GM12878 (cell line): ENCODE results near the gene UBALD2. TPM values are rescaled to one million over a fixed set of nuclear protein-coding genes. Genes with fewer than 3 reads are reported as not detected.

ENCODE experiments used
- ATAC-seq: fragments of 200-7000 bp; cut with Tn5 transposase; 3 replicates; pipeline ENCODE4 v1.9.1; 2020; ENCODE audit warnings: mild to moderate bottlenecking, moderate library complexity
- BruUV-seq: library from RNA; stranded (reverse); fragments of 400-500 nt; replicated peaks from 2 replicates; lab custom pipeline; 2021; lab: Mats Ljungman, UMichigan
- CTCF ChIA-PET: fragments of 300-600 bp; sonication (Branson Sonifier 250); formaldehyde crosslinking; extraction: SDS; loops from one replicate; lab custom pipeline; 2021; ENCODE audit warnings: inconsistent platforms; lab: Yijun Ruan, JAX
- POLR2A ChIA-PET: fragments of 350-600 bp; formaldehyde crosslinking; extraction: SDS; loops from one replicate; lab custom pipeline; 2021; ENCODE audit warnings: inconsistent platforms; lab: Charles Lee
- RAD21 ChIA-PET: fragments of 300-600 bp; sonication (Branson Sonifier 250); formaldehyde crosslinking; loops from one replicate; lab custom pipeline; 2023; ENCODE audit warnings: antibody characterized with exemption; ENCODE audit not compliant: unreplicated experiment; lab: Charles Lee
- SMC1A ChIA-PET: fragments of 300-600 bp; sonication (Branson Sonifier 250); formaldehyde crosslinking; loops from one replicate; lab custom pipeline; 2023; ENCODE audit not compliant: unreplicated experiment, uncharacterized antibody; lab: Charles Lee
- DNase-seq: peaks from one replicate; pipeline ENCODE4 v3.0.0-alpha.2; 2011; ENCODE audit warnings: low read depth, low spot score
- FAIRE-seq: peaks from 3 replicates; lab custom pipeline; 2011; peaks lifted over from hg19 to GRCh38; lab: Jason Lieb, UNC
- H2AFZ ChIP-seq: 2 replicates; pipeline ENCODE4 v1.6.0; 2011; ENCODE audit warnings: low read depth, low read length, control low read depth; ENCODE audit not compliant: control insufficient read depth
- H3K27ac ChIP-seq: 2 replicates; pipeline ENCODE4 v1.5.1; 2011; ENCODE audit warnings: control low read depth; ENCODE audit not compliant: control insufficient read depth, insufficient read depth
- H3K27me3 ChIP-seq, 2 experiments: replicated peaks in 1 of 2; 2 replicates each; pipeline versions ENCODE4 v1.6.0 to v1.6.1; 2011; ENCODE audit warnings: low read length in 1 of 2; ENCODE audit not compliant: control insufficient read depth in 2 of 2, insufficient read depth in 2 of 2
- H3K36me3 ChIP-seq, 2 experiments: 2 replicates each; pipeline ENCODE4 v1.5.1; 2011; ENCODE audit warnings: low read length in 1 of 2; ENCODE audit not compliant: control insufficient read depth in 2 of 2, insufficient read depth in 2 of 2
- H3K4me1 ChIP-seq: 2 replicates; pipeline ENCODE4 v1.6.1; 2011; ENCODE audit warnings: mild to moderate bottlenecking, low read length, moderate library complexity, mixed read lengths; ENCODE audit not compliant: control insufficient read depth, insufficient read depth
- H3K4me2 ChIP-seq: 2 replicates; pipeline ENCODE4 v1.6.0; 2011; ENCODE audit warnings: control low read depth; ENCODE audit not compliant: control insufficient read depth, insufficient read depth
- H3K4me3 ChIP-seq: fragments of 200-600 bp; sonication (generic); 2 replicates; pipeline ENCODE4 v1.5.1; 2016
- H3K79me2 ChIP-seq: 2 replicates; pipeline ENCODE4 v1.6.0; 2011; ENCODE audit warnings: low read length; ENCODE audit not compliant: control insufficient read depth, insufficient read depth
- H3K9ac ChIP-seq: 2 replicates; pipeline ENCODE4 v1.8.0; 2011; ENCODE audit warnings: low read length, control low read depth, mixed read lengths; ENCODE audit not compliant: control insufficient read depth, insufficient read depth
- H3K9me3 ChIP-seq: replicated peaks from 3 replicates; pipeline ENCODE4 v1.5.1; 2011; ENCODE audit warnings: mild to moderate bottlenecking, low read length; ENCODE audit not compliant: control insufficient read depth, insufficient read depth
- H4K20me1 ChIP-seq: 2 replicates; pipeline ENCODE4 v1.6.0; 2011; ENCODE audit not compliant: control insufficient read depth, insufficient read depth
- BCL11A ChIP-seq: IDR thresholded peaks from 2 replicates; pipeline ENCODE4 v1.6.1; 2011; ENCODE audit warnings: low read depth, low read length
- BRCA1 ChIP-seq: IDR thresholded peaks from 2 replicates; pipeline ENCODE4 v1.6.1; 2011; ENCODE audit warnings: low read depth, low read length, improper control_type of control experiment
- CEBPB ChIP-seq, 2 experiments: fragments of 150-350 bp in 1 of 2; IDR thresholded peaks; 2 replicates each; pipeline ENCODE4 v1.6.1; 2012 to 2014; ENCODE audit warnings: low read depth in 2 of 2, low read length in 2 of 2, borderline replicate concordance in 1 of 2, inconsistent platforms in 1 of 2
- FOS ChIP-seq: IDR thresholded peaks from 3 replicates; pipeline ENCODE4 v1.6.1; 2011; ENCODE audit warnings: borderline replicate concordance; ENCODE audit not compliant: insufficient read length; ENCODE audit errors: extremely low read depth
- HDAC6 ChIP-seq: fragments of 200-600 bp; sonication (generic); IDR thresholded peaks from one replicate; pipeline ENCODE4 v1.8.0; 2017; ENCODE audit warnings: antibody characterized with exemption; ENCODE audit not compliant: unreplicated experiment
- MYC ChIP-seq: IDR thresholded peaks from 2 replicates; pipeline ENCODE4 v1.6.1; 2011; ENCODE audit warnings: mild to moderate bottlenecking, low read length, moderate library complexity, inconsistent platforms; ENCODE audit not compliant: insufficient read depth, insufficient replicate concordance, insufficient read length, severe bottlenecking
- NFIC ChIP-seq: IDR thresholded peaks from 2 replicates; pipeline ENCODE4 v1.6.1; 2012; ENCODE audit warnings: low read depth, mild to moderate bottlenecking, inconsistent platforms, low read length, moderate library complexity
- POLR2A ChIP-seq: IDR thresholded peaks from 2 replicates; pipeline ENCODE4 v1.6.1; 2011; ENCODE audit warnings: low read depth, mild to moderate bottlenecking, low read length
- PRDM15 ChIP-seq: fragments of 450-650 bp; formaldehyde crosslinking; IDR thresholded peaks from 2 replicates; pipeline ENCODE4 v1.4.0; 2020; ENCODE audit warnings: mild to moderate bottlenecking, moderate library complexity
- SMAD1 ChIP-seq: fragments of 450-650 bp; IDR thresholded peaks from 2 replicates; pipeline ENCODE4 v1.6.1; 2018; ENCODE audit warnings: mild to moderate bottlenecking, low read depth; ENCODE audit not compliant: partially characterized antibody
- TAF1 ChIP-seq: IDR thresholded peaks from 2 replicates; pipeline ENCODE4 v1.6.1; 2011; ENCODE audit warnings: mild to moderate bottlenecking, low read depth, low read length, borderline replicate concordance
- TARDBP ChIP-seq: IDR thresholded peaks from 2 replicates; pipeline ENCODE4 v1.6.1; 2016; ENCODE audit warnings: borderline replicate concordance
- TBL1XR1 ChIP-seq: IDR thresholded peaks from 2 replicates; pipeline ENCODE4 v1.6.1; 2012; ENCODE audit warnings: low read depth, low read length, improper control_type of control experiment
- YY1 ChIP-seq: IDR thresholded peaks from 2 replicates; pipeline ENCODE4 v1.6.1; 2011; ENCODE audit warnings: low read depth, mild to moderate bottlenecking, low read length
- ZBED1 ChIP-seq: IDR thresholded peaks from 2 replicates; pipeline ENCODE4 v1.6.1; 2016; ENCODE audit warnings: borderline replicate concordance
- ZBTB11 ChIP-seq: fragments of 450-650 bp; formaldehyde crosslinking; IDR thresholded peaks from 2 replicates; pipeline ENCODE4 v1.5.0; 2022; ENCODE audit warnings: mild to moderate bottlenecking, missing genetic modification characterization
- ZNF24 ChIP-seq: fragments of 450-650 bp; IDR thresholded peaks from 2 replicates; pipeline ENCODE4 v1.6.1; 2017; ENCODE audit warnings: antibody characterized with exemption, mild to moderate bottlenecking
- ZSCAN29 ChIP-seq: fragments of 450-650 bp; IDR thresholded peaks from 2 replicates; pipeline ENCODE4 v1.6.1; 2017; ENCODE audit warnings: mild to moderate bottlenecking, moderate library complexity
- WGBS: methylation state at CpG from one replicate; pipeline ENCODE4 v1.1.6; 2016; ENCODE audit warnings: low lambda C conversion rate; ENCODE audit not compliant: insufficient replicate concordance, insufficient coverage; ENCODE audit errors: missing lambda C conversion rate; 5-methylcytosine and 5-hydroxymethylcytosine counted together
- in situ Hi-C: fragments of 300-500 bp; cut with MboI; formaldehyde crosslinking; loops from 9 replicates; pipeline ENCODE4 v1.14.3; 2018; ENCODE audit warnings: mixed read lengths
- intact Hi-C: fragments of 100-400 bp; cut with micrococcal nuclease; formaldehyde crosslinking; loops from one replicate; pipeline ENCODE4 v1.14.2; 2022; ENCODE audit not compliant: unreplicated experiment
- polyA plus RNA-seq, 11 experiments: library from polyadenylated mRNA; depleted of rRNA in 4 of 11; unstranded in 6 of 11; stranded (reverse) in 5 of 11; fragments of >200 nt; fragmentation: Nextera tagmentation in 4 of 11; fragmentation: Illumina TruSeq in 1 of 11; extraction: Ambion mirVana in 4 of 11; extraction: Trizol in 1 of 11; gene quantifications; 1 replicate in 1 of 11; 2 replicates in 10 of 11; pipeline versions ENCODE4 v1.2.1 to v1.2.3, GENCODE V29; 2011 to 2016; ENCODE audit warnings: inconsistent platforms in 2 of 11, missing spikeins in 2 of 11, low read depth in 1 of 11
- total RNA-seq, 4 experiments: library from RNA; depleted of rRNA in 3 of 4; stranded (reverse); fragments of >200 nt in 3 of 4; fragmentation: Illumina TruSeq in 1 of 4; extraction: Trizol in 1 of 4; gene quantifications; 2 replicates each; pipeline versions ENCODE4 v1.2.1 to v1.2.3, GENCODE V29; 2013 to 2021

The UBALD2 gene
- total and polyA plus RNA-seq, 10 of the 15 experiments (the other 5 are each of a cell fraction or from before 2014, with no cell fraction given): 2.8 to 165 (median 20.6) TPM

DNA sequence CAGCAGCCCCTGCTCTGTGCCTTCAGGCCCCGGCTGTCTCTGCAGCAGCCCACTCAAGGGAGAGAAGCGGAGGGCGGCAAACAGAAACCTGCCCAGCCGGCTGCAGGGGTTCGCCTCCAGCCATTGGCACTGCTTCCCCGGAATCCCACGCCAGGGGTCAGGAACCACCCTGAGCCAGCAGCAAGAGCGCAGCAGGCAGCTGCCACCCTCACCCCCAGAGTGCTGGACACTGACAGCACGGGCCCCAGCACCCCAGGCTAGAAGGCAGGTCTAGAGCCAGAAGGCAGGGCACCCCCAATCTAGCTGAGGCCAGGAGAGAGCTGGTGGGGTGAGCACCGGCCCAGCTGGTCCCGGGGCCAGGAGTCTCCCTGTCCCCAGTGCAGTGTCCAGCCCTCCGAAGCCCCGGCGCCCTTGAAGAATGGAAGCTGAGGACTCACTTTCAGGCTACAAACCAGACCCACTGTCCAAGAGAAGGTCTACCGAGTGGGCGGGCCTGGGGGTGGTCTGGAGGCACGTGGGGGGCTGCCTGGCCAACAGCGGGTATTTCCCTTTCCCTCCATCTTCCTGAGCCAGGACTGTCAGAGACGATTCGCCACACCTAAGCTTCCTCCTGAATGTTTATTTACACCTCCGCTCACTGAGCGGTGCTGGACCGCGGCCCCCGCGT is 8.4 kb downstream of the UBALD2 start:
- no peak for DNase-seq
- RAD21 ChIA-PET: interaction anchor here (1.0 to 18.5 kb wide), 6 partner anchors 10 to 150 kb away, joined by 3 to 419 read pairs (median 60); partner anchors contain the start of gene UBALD2
- intact Hi-C loops: no loop called here
- TF ChIP-seq ZSCAN29: no peak
- no peak for TF ChIP-seq SMAD1
- TF ChIP-seq BCL11A: no peak
- TF ChIP-seq TAF1: no peak
- no peak for TF ChIP-seq YY1
- no peak for TF ChIP-seq TBL1XR1
- TF ChIP-seq ZBTB11: no peak
- TF ChIP-seq ZBED1: no peak
- TF ChIP-seq FOS: no peak
- TF ChIP-seq ZNF24: no peak
- TF ChIP-seq PRDM15 (CRISPR knock-in tag): no peak
- TF ChIP-seq MYC: no peak
- no peak for TF ChIP-seq CEBPB (IDR thresholded peaks at IDR 0.05; ENCODE audit: borderline replicate concordance in 1 of 2, low read depth in 2 of 2, low read length in 2 of 2)
- no peak for TF ChIP-seq BRCA1
- peak; percentile 62 for TF ChIP-seq POLR2A
- no peak for TF ChIP-seq NFIC
- no peak for TF ChIP-seq TARDBP
- TF ChIP-seq HDAC6: peak; percentile 7

More for the DNA sequence above, 8.4 kb downstream of the UBALD2 start:
- peaks cover 46% of the 10 kb centered on the region for H3K4me1 ChIP-seq
- ATAC-seq (no peak), FAIRE-seq (no peak)
- H3K9ac ChIP-seq: peak overlapping the region; percentile 99
- peak overlapping the region; percentile 18; the same call in 1 of the 2 replicates for H3K4me2 ChIP-seq
- peak overlapping the region; percentile 99 for H3K27ac ChIP-seq
- 74% methylated on average over 26 of the region's 26 CpGs for WGBS
- no TSS peak for BruUV-seq
- no peaks in the 10 kb centered on the region for H3K27me3 ChIP-seq
- no peaks in the 10 kb centered on the region for H3K9me3 ChIP-seq
- H4K20me1 ChIP-seq: no peaks in the 10 kb centered on the region
- POLR2A ChIA-PET: interaction anchor here (0.6 to 17.9 kb wide), 7 partner anchors 11 to 369 kb away, joined by 3 to 427 read pairs (median 5); partner anchors contain the start of genes MRPL38, RNF157 and UBALD2
- peaks cover 37% of the 10 kb centered on the region for H3K79me2 ChIP-seq
- H2AFZ ChIP-seq: no peak overlapping the region
- H3K36me3 ChIP-seq: no peaks in the 10 kb centered on the region; a peak in 1 of 4 replicates
- H3K4me3 ChIP-seq: 0 out of 2 replicates have a peak overlapping the region, but pooled peaks have one; percentile 58
- in situ Hi-C loops: loop anchor here (25.0 kb wide), 2 partner anchors 1189 to 1889 kb away; partner anchors contain the start of gene SYNGR2
- SMC1A ChIA-PET: interaction anchor here (0.7 to 10.2 kb wide), 10 partner anchors 12 to 153 kb away, joined by 3 to 152 read pairs (median 8); partner anchors contain the start of gene UBALD2
- CTCF ChIA-PET: interaction anchor here (0.9 to 10.6 kb wide), 11 partner anchors 9 to 259 kb away, joined by 3 to 160 read pairs (median 3); no protein-coding TSS in a partner anchor
